ENCODE measurements around the gene PRRC2B.
"Not testable (repeated sequence)": the region's sequence is repeated elsewhere in the genome, so short reads cannot be mapped to it uniquely, and the experiment has no call there.

PRRC2B gene

DNA sequence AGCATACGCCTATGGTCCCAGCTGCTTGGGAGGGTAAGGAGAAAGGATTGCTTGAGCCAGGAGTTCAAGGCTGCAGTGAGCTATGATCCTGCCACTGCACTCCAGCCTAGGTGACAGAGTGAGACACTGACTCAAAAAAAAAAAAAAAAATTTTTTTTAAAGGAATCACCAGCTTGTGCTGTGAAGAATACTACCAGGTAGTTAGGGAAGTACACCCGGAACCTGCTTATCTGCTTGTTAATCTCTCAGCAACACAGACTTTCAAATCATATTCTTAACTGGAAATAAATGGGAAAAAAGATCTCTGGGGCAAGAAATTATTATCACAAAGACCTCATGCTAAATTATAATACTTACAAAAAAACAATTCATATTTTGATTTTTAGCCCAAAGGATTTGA lies 26.4 kb upstream of the PRRC2B start:
- no peak for DNase-seq
- TF ChIP-seq POLR2A (IDR thresholded peaks at IDR 0.05; ENCODE audit: low read length) (no peak), GATA1 (IDR thresholded peaks at IDR 0.05; ENCODE audit: low read depth, low read length) (no peak)

DNA sequence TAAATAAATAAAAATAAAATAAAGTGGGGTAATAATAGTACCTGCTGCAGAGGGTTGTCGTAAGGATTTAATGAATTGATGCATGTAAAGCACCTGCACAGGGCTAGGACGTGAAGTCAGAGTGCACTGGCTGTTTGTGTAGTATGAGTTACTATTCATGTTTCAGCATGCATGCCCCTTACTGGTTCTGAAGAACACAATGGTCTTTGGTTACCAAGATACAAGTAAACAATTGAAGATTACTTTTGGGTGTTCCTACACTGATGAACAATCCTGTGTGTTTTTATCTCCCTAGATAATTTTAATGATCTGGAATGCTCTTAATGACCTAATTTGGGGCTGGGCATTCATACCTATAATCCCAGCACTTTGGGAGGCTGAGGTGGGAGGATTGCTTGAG lies 23.2 kb upstream of the PRRC2B start:
- no peak for DNase-seq
- no peak for TF ChIP-seq GATA1 (IDR thresholded peaks at IDR 0.05; ENCODE audit: low read depth, low read length)
- no peak for TF ChIP-seq POLR2A (IDR thresholded peaks at IDR 0.05; ENCODE audit: low read length)

DNA sequence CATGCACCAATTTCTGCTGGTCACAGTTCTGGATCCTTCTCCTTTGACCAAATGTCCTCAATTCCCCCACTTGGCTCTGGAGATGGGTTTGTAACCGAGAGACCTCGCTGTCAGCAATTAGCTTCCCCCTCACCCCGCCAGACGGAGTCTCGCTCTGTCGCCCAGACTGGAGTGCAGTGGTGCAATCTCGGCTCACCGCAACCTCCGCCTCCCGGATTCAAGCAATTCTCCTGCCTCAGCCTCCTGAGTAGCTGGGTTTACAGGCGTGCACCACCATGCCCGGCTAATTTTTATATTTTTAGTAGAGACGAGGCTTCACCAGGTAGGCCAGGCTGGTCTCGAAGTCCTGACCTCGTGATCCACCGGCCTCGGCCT lies 21.3 kb upstream of the PRRC2B start:
- not testable (repeated sequence) for DNase-seq

DNA sequence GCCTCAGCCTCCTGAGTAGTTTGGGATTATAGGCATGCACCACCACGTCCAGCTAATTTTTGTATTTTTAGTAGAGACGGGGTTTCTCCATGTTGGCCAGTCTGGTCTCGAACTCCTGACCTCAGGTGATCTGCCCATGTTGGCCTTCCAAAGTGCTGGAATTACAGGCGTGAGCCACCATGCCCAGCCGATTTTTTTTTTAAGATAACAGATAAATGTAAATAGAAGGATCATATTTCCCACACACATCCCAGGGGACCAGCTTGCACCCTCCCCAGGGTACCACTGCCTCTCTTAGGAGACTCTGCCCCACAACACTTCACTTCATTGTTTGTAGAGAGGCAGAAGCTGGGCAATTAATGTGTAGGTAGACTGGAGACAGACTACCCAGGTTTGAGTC lies 19.2 kb upstream of the PRRC2B start:
- not testable (repeated sequence) for DNase-seq

DNA sequence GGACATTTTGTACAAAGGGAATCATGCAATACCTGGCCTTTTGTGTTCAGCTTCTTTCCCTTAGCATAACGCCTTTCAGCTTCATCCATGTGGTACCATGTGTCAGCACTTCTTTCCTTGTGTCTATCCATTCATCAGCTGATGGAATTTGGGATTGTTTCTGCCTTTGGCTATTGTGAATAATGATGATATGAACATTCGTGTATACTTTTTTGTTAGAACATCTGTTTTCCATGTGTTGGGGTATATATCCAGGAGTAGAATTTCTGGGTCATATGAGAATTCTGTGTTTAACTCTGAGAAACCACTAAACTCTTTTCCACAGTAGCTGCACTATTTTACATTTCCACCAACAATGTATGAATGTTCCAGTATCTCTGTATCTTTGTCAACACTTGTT lies 14.8 kb upstream of the PRRC2B start:
- no peak for DNase-seq
- TF ChIP-seq GATA1 (IDR thresholded peaks at IDR 0.05; ENCODE audit: low read depth, low read length) (no peak), POLR2A (IDR thresholded peaks at IDR 0.05; ENCODE audit: low read length) (no peak)

DNA sequence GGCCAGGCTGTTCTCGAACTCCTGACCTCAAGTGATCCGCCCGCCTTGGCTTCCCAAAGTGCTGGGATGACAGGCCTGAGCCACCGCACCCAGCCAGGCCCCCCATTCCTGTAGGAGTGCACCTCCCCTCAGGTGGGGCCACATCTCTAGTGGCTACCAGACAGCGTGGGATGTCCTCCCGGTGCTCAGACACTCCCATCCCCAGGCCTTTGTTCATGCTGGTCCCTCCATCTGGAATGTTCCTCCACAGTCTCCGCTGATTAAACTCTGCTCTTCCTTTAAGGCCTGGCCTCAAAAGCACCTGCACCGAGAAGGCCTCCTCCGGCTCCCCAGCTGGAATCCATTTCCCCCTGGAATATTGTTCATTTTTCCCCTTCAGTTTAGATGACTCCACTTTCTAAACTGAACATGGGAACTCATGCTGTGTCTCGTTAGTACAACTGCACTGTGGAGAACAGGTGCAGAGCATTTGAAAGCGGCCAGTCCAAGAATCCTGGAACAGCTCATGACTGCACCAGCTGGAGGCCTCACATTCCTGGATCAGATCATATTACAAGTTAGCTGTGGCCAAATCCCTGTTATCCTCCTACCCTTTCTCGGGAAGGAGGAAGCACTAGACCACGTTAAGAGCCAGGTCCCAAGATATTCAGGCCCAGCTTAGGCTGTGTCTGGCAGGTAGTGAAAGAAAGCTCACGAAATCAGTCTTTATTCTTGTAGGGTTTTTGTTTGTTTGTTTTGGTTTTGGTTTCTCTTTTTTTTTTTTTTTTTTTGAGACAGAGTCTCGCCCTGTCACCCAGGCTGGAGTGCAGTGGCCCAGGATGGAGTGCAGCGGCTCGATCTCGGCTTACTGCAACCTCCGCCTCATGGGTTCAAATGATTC lies 10.8 kb upstream of the PRRC2B start:
- TF ChIP-seq POLR2A (IDR thresholded peaks at IDR 0.05; ENCODE audit: low read length) (no peak), GATA1 (IDR thresholded peaks at IDR 0.05; ENCODE audit: low read depth, low read length) (no peak)

DNA sequence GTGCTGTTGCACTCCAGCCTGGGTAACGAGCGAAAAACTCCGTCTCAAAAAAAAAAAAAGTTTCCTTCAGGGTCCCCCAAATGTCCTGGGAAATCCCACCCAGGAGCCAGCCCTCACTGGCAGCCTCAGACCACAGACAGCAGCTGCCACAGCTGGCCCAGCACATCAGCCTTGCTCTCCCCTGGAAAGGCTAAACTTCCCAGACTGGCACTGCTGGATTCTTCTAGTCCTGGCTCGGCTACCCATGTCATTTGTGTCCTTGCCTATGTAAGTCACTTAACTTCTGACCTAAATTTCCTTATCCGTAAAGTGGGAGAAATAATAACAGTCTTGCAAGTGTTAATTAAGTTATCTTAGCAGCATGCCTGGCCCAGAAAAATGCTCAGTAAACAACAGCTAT lies 8.6 kb upstream of the PRRC2B start:
- DNase-seq, result no peak
- TF ChIP-seq POLR2A (IDR thresholded peaks at IDR 0.05; ENCODE audit: low read length), result no peak
- TF ChIP-seq GATA1 (IDR thresholded peaks at IDR 0.05; ENCODE audit: low read depth, low read length), result no peak

More for the DNA sequence above, 10.8 kb upstream of the PRRC2B start:
- DNase-seq, result no peak

DNA sequence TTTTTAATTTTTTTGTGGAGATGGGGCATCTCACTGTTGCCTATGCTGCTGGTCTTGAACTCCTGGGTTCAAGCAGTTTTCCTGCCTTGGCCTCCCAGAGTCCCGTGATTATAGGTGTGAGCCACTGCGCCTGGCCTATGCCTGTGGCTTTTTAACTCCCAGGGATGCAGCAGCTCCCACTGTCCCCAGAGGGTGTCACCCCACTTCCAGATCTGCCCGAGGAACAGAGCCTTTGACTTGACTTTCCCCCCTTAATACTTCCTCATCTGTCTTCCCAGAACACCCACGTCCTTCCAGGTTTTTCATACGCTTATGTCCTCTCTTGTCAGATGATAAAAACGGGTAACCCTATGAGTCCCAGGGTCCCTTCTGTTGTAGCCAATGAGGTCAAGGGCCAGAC lies 7.6 kb upstream of the PRRC2B start:
- DNase-seq, result no peak
- TF ChIP-seq GATA1 (IDR thresholded peaks at IDR 0.05; ENCODE audit: low read depth, low read length), result no peak
- no peak for TF ChIP-seq POLR2A (IDR thresholded peaks at IDR 0.05; ENCODE audit: low read length)

DNA sequence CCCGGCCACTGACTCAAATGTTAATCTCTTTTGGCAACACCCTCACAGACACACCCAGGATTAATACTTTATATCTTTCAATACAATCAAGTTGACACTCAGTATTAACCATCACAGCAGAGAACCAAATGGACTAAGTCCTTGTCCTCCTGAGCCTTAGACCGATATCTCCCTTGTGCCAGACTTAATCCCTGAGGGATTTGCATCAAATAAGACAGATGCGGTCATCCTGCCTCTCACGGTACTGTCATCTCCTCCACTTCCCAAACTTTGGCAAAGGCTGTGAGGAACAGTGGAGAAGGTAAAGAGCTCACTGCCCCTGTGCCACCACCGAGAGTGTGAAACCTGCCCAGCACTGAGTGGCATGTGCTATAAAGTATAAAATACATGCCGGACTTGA lies 6.5 kb upstream of the PRRC2B start:
- DNase-seq, result no peak
- TF ChIP-seq GATA1 (IDR thresholded peaks at IDR 0.05; ENCODE audit: low read depth, low read length), result no peak
- TF ChIP-seq POLR2A (IDR thresholded peaks at IDR 0.05; ENCODE audit: low read length), result no peak

DNA sequence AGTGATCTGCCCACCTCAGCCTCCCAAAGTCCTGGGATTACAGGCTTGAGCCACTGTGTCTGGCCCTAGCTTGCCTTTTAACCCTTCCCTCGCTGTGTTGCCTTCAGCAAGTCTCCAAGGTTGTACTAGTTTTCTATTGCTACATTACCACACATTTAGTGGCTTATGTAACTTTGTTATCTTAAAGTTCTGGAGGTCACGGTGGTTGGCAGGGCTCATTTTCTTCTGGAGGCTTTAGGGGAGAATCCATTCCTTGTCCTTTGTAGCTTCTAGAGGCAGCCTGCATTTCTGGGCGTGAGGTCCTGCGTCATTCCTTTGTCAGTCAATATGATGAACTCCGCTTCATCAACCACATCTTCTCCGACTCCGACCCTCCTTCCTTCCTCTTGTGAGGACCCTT lies 2.9 kb upstream of the PRRC2B start:
- DNase-seq, result no peak
- no peak for TF ChIP-seq GATA1 (IDR thresholded peaks at IDR 0.05; ENCODE audit: low read depth, low read length)
- no peak for TF ChIP-seq POLR2A (IDR thresholded peaks at IDR 0.05; ENCODE audit: low read length)

DNA sequence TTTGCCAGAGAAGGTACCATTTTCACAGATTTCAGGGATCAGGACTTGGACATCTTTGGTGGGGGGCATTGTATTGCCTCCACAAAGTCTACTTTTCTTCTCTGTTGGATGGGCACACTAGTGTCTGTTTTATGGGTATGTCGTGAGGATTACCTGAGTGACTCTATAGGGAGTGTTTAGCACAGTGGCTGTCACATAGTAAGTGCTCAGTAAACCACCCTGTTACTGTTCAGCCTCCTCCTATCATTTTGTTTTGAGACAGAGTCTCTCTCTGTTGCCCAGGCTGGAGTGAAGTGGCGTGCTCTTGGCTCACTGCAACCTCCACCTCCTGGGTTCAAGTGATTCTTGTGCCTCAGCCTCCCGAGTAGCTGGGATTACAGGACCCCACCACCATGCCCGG lies 2.4 kb upstream of the PRRC2B start:
- no peak for DNase-seq
- no peak for TF ChIP-seq POLR2A (IDR thresholded peaks at IDR 0.05; ENCODE audit: low read length)
- no peak for TF ChIP-seq GATA1 (IDR thresholded peaks at IDR 0.05; ENCODE audit: low read depth, low read length)

DNA sequence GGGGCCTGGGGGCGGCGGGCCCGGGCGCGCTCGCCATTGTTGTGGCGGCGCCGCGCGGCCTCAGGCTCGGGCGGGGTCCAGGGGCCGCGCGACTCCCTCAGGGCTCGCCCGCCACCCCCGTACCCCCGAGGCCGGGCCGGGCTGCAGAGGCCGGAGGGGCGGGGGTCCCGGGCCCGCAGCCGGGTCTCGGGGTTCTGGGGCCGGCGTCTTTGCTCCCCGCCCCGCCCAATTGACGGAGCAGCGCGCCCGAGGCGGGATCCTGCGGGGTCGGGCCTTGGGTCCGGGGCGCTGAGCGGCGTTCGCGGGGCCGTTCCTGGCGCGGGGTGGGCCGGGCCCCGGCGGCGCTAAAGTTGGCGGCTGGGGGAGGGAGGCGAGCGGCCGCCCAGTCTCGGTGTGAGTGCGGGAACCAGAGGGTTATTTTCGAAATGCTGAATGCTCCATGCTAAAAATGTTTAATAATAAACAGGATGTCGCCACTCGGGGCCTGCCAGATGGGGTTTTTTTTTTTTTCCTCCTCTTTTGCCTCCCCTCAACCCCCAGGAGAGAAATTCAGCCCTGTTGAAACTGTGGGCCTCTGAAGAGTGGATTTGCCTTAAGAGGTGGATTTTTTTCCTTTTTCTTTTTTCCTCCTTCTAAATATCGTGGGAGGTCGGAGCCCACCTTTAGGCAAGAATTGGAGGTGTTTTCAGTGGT lies 724 bp downstream of the PRRC2B start:
- TF ChIP-seq GATA1 (IDR thresholded peaks at IDR 0.05; ENCODE audit: low read depth, low read length) (no peak), POLR2A (IDR thresholded peaks at IDR 0.05; ENCODE audit: low read length) (no peak)
- peak; percentile 73 to 74 for DNase-seq

DNA sequence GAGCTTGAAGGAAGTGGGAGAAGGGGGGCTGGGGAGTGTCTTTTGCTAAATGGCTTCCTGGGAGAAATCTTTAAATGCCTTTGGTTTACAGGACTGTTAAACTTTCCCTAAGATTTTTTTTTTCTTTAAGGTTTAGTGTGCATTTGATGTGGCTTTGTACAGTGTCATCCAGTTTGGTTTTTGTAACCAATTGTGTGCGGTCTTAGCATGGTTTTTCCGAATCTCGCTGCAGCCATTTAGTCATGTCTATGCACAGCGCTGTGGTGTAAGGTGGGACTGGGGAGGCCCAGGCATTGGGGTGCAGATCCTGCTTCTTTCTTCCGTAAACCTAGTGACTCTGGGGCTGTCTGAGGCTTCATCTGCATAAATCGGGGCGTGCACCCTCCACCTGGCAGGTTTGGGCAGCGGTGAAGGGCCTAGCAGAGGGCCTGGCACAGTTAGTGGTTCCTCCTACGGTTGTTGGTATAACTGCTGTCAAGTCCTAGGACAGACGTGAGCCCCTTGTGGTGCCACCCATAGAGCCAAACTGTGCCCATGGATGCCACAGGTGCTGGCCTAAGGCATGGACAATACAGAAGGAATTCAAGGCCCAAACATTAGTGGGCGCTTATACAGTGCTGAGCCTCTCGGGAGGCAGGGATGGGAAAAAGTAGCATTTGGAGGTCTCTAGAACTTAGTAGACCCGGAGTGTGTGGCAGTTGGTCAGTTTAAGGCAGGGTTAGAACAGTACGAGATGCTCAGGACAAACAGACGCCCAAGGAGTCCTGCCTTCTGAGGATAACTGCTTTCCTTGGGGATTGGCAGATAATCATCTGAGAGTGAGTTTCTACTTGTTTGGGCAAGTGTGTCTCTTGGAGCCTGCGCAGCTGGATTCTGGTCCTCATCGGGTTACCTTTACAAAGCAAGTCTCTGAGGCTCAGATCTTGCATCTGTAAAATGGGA lies 1.5 kb downstream of the PRRC2B start:
- peak; percentile 47 to 52 for DNase-seq
- no peak for TF ChIP-seq POLR2A (IDR thresholded peaks at IDR 0.05; ENCODE audit: low read length)
- TF ChIP-seq GATA1 (IDR thresholded peaks at IDR 0.05; ENCODE audit: low read depth, low read length), result no peak

DNA sequence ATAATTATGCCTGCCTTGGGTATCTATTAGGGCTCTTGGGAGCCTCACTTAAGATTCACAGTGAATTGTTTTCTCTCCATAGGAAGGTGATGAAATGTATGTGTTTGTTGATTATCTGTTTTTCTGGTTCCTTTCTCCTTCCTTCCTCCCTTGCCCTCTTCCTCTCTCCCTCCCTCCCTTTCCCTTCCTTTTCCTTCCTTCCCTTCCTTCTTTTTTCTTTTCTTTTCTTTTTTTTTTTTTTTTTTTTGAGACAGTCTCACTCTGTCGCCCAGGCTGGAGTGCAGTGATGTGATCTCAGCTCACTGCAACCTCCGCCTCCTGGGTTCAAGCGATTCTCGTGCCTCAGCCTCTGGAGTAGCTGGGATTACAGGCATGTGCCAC lies 2.2 kb downstream of the PRRC2B start:
- DNase-seq, result not testable (repeated sequence)

Data from erythroblast (primary cell).